HG02970 (cell line): ENCODE measurements around the gene FRMPD4.

ENCODE experiments used
- ATAC-seq: cut with Tn5 transposase; IDR thresholded peaks from one replicate; pipeline ENCODE4 v1.9.1; 2021; ENCODE audit warnings: mild to moderate bottlenecking, moderate library complexity, moderate number of reproducible peaks; ENCODE audit not compliant: unreplicated experiment, low FRiP score

The FRMPD4 gene

DNA sequence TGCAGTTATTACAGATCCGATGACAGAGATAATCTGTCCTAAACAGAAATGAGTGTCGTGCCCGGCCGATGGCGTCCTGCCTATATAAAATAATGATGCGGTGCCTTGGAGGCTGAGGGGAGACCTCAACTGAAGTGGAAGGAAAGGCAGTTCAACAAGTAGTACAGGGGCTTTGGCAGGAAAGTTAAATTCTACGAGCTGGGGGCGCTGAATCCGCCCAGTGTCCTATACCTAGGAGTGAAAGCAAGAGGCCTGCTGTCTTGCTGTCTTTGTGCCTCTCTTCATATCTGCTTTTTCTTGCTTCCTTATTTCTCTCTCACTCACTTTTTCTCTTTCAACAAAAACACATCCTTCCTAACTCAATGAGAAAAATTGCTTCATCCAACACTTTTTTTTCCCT lies 570.8 kb downstream of the FRMPD4 start:
- ATAC-seq = no peak

DNA sequence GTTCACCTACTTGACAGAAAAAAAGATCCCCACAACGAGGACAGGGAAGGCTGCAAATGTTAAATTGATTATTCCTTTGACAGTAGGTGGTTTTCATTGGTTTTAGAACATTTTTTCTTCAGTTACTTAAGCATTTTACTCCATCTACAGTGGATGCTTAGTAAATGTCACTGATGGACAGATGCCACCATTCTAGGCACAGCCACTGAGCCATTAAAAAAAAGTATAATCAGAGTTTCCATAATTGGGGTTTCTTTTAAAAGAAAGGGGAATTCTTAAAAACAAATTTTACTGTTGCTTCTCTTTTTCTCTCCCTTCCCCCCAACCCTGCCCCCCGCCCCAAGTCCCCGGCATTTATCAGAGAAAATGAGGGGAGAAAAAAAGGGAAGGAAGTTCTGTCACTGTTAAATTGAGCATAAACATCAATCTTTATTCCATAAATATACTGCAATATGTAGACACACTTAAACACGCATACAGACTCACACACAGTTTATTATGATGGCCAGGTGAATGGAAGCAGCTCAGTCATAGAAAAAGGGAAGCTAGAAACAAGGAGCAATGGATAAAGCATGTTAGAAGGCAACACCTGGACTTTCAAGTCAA lies 573.3 kb downstream of the FRMPD4 start:
- ATAC-seq = no peak

DNA sequence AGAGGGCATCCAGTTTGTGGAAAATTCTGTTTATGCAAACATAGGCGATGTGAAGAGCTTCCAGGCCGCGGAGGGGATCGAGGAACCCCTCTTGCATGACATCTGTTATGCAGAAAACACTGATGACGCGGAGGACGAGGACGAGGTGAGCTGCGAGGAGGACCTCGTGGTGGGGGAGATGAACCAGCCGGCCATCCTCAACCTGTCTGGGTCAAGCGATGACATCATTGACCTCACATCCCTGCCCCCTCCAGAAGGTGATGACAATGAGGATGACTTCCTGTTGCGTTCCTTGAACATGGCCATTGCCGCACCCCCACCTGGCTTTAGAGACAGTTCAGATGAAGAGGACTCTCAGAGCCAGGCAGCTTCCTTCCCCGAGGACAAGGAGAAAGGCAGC lies 578.3 kb downstream of the FRMPD4 start:
- no peak for ATAC-seq

DNA sequence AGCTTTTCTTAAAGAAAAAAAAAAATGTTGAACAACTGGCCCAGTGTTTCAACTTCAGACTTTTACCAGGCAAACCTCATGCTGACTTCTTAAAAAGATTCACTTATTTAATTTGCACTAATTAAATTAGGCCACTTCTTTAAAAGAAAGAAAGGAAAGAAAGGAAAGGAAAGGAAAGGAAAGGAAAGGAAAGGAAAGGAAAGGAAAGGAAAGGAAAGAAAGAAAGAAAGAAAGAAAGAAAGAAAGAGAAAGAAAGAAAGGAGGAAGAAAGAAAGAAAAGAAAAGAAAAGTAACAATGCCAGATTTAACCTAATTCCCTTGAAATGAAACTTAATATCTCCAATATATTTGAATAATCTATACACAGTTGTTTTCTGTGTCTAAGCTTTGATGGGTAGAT lies 581.6 kb downstream of the FRMPD4 start:
- no peak for ATAC-seq

DNA sequence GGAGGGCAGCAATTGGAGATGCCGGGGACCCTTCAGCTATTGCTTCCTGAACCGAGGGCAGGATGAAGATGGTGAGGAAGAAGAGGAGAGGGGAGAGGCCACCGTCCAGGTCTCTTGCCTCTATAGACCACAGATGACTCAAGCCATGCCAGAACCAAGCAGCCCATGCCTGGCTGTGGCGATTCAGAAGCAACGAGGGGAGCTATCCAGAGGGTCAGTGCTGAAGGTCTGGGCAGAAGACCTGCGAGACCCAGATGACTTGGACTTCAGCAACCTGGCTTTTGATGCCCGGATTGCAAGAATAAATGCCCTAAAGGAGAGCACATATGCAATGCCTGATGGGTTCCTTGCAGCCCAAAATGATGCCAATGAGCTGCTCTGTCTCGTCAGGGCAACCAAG lies 582.8 kb downstream of the FRMPD4 start:
- no peak for ATAC-seq

DNA sequence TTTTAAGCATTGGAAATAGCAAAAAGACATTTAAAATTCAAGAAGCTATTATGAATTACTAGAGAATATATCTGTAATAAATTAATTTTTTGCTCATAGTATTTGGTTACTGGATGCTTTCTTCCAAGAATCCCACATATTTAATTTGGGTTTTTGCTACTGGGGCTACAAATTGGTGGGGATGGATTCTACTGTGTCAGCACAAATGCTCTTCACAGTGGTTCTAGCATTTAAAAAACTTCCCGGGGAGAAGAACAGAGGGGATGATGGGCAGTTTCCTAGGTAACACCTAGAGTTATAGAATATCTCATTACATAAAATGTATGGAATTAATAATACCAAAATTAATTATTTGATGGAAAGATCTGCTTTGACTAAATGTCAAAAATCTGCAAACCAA lies 584.0 kb downstream of the FRMPD4 start:
- no peak for ATAC-seq

DNA sequence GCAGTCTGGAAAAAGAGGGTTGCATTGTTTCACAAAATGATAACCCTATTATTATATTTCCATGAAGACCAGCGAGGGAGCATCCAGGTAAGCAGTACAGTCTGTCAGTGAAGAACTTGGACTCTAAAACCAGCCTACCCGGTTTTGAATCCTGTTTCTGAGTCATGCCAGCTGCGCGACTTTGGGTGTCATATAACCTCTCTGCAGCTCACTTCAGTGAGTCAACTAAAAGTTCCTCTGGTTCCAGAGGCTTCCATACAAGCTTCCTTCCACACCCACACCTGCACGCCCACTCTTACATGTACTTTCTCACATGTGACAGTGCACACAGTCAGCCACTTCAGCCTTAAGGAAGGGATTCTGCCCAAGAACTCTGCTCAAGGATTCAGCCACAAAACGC lies 603.1 kb downstream of the FRMPD4 start:
- ATAC-seq = no peak

DNA sequence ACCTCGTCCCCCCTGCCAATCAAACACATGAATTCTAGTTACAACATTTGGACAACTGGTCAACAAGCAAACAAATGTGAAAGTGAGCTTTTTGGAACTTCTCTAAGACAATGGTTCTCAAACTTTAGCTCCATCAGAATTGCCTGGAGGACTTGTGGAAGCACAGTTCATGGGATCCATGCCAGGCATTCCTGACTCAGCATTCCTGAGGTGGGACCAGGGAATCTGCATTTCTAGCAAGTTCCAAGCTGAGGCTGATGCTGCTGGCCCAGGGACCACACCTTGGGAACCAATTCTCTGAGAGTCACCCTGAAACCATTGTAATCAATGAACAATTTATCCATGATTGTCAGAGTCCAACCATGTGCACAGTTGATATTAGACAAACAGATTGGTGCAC lies 609.2 kb downstream of the FRMPD4 start:
- no peak for ATAC-seq

DNA sequence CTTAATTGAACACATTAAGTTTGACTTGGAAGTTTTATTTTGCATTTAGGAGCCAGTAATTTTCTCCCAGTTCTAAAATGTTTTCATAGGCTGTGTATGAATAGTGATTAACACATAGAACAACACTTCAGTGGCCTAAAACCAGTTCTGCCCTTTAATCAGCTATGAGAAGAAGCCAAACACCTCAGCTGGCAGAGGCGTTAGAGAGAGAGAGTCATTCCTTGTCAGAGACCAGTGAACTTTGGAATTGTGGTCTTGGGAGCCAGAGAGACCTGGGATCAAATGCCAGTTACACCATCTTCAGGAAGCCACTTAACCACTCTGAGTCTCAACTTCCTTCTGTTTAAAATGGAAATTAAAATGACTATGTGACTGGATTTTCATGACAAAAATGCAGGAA lies 613.6 kb downstream of the FRMPD4 start:
- no peak for ATAC-seq

DNA sequence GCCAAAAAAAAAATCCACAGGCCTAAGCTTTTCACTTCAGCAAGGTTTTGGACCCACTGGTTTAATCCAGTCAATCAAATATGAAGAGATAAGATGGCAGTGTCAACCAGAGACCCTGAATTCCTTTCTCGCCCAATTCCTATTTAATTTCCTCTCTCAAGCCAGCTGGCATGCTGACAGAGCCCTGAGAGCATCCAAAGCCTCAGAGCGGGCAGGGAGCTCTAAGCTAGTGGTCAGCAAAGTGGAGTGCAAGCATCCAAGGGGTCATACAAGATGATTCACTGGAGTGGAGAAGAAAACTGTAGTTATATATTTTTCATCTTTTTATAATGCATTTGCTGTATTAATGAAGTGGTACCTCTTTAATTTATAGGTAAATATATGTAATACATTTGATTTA lies 615.1 kb downstream of the FRMPD4 start:
- ATAC-seq = no peak

DNA sequence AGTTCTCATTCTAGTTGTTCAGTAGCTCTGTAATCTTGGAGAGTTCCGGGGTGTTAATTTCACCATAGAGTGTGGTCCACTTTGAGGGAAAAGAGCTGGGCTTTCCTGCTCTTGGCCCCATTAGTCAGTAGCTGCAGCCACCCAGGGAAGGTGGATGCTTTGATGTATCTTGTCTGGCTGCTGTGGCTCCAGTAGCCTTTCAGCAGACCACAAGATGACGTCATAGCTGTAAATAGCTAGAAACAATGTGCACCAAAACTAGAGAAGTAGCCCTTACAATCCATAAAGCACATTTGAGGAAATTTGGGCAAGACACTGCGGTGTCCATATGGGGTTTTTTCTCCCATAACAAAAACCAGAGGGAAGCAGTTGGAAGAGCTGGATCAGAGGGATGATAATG lies 620.0 kb downstream of the FRMPD4 start:
- no peak for ATAC-seq

DNA sequence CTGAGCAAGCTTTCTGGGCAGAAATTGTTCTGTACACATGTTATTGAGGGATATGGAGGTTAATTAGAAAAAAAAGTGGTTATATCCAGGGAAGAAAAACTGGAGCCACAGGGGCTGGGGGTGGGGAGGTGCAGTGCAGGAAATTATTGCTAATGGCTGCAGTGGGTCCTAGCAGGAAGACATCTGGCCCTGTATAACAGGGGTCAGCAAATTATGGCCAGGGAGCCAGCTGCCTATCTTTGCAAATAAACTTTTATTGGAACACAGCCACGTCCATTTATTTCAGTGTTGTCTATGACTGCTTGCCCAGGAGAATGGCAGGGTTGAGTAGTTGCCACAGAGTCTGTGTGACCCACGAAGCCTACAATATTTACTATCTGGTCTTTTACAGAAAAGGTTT lies 629.6 kb downstream of the FRMPD4 start:
- ATAC-seq = no peak

DNA sequence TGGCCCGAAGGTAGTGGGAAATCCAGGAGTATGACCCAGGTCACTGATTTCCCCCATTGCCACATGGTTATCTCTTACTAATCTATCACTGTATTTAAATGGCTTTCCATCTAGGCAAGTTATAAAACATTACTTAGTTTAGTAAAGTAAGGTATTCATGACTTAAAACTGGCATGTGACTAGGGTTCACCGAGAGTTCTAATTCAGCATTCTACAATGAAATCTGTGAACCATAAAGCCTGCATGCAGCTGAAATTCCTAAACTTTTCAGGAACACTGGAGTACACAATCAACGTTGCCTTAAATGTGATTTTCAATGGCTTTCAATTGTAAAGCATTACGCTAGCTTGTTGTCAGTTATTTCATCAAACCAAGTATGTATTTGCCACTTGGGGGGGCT lies 630.2 kb downstream of the FRMPD4 start:
- ATAC-seq = no peak

DNA sequence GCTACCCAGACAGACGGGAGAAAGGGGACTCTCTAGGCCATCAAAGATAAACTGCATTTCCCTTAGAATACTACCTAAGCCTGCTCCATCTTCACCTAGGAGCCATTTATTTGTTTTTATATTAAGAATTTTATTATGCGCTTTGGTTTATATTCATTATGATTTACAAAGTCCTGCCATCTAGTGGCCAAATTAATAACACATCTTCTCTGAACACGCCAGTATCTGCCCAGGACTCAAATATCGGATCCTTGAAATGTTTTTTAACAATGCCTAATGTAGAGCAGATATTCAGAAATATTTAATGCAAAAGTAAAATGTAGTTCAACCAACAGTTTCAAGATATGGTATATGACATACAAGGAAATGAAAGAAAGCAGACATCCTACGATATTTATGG lies 632.2 kb downstream of the FRMPD4 start:
- no peak for ATAC-seq

DNA sequence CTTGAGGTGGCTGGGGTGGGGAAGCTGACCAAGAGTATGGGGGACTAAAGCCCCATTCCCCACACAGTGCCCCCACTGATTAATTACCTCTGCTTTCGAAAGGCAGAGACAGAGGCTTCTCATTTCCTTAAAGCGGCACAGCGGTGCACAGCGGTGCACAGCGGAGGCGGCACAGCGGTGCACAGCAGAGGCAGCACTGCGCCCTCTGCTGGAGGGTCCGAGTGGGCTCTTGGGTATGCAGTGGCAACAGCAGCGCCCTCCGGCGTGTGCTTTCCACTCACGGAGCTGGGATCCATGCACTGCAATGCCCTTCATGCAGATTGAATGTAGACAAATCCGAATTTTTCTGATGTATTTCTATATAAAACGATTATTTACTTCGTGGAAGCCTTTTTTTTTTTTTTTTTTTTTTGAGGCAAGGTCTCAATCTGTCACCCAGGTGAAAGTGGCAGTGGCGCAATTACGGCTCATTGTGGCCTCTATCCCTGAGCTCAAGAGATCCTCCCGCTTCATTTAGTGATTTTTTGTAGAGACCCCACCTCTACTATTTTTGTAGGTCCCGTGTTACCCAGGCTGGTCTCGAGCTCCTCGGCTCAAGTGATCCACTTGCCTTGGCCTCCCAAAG lies 633.3 kb downstream of the FRMPD4 start:
- ATAC-seq = peak; percentile 79
